Ishikawa (cell line): Measurements from ENCODE around the gene RXRG.

Experiments used
- CEBPB ChIP-seq: IDR thresholded peaks from 2 replicates; pipeline ENCODE4 v1.6.1; 2012
- CREB1 ChIP-seq: IDR thresholded peaks from 2 replicates; pipeline ENCODE4 v1.6.1; 2012; ENCODE audit warnings: low read depth
- EGR1 ChIP-seq: IDR thresholded peaks from 2 replicates; pipeline ENCODE4 v1.6.1; 2012
- EP300 ChIP-seq: IDR thresholded peaks from 2 replicates; pipeline ENCODE4 v1.6.1; 2012; ENCODE audit warnings: borderline replicate concordance
- MAX ChIP-seq: IDR thresholded peaks from 2 replicates; pipeline ENCODE4 v1.6.1; 2012
- NFIC ChIP-seq: IDR thresholded peaks from 2 replicates; pipeline ENCODE4 v1.6.1; 2012
- REST ChIP-seq: IDR thresholded peaks from 2 replicates; pipeline ENCODE4 v1.6.1; 2012; ENCODE audit warnings: low read depth, mild to moderate bottlenecking
- TAF1 ChIP-seq: IDR thresholded peaks from 2 replicates; pipeline ENCODE4 v1.6.1; 2012; ENCODE audit warnings: low read depth, mild to moderate bottlenecking
- USF1 ChIP-seq: IDR thresholded peaks from 2 replicates; pipeline ENCODE4 v1.6.1; 2012
- ZBTB7A ChIP-seq: IDR thresholded peaks from 2 replicates; pipeline ENCODE4 v1.6.1; 2012; ENCODE audit warnings: low read depth

- no peak for TF ChIP-seq REST
- no peak for TF ChIP-seq MAX
- no peak for TF ChIP-seq ZBTB7A
- TF ChIP-seq CREB1, result no peak
- TF ChIP-seq TAF1, result no peak
- no peak for TF ChIP-seq USF1
- TF ChIP-seq EGR1, result no peak
- no peak for TF ChIP-seq NFIC
- TF ChIP-seq EP300, result no peak
- no peak for TF ChIP-seq CEBPB
Measured at GRCh38 chr1:165467706-165468105, 22.8 kb upstream of the RXRG start.
